AG04449 (cell line): ENCODE results near the gene KCNJ12.

Experiments
- CTCF ChIA-PET: fragments of 350-600 bp; formaldehyde crosslinking; extraction: SDS; loops from one replicate; lab custom pipeline; 2021; ENCODE audit warnings: antibody characterized with exemption; lab: Yijun Ruan, JAX
- POLR2A ChIA-PET: fragments of 400-600, 350-600 bp; formaldehyde crosslinking; extraction: SDS; loops from one replicate; lab custom pipeline; 2020; ENCODE audit warnings: antibody characterized with exemption, inconsistent platforms; lab: Yijun Ruan, JAX
- DNase-seq: peaks from one replicate; pipeline ENCODE4 v3.0.0-alpha.2; 2010; ENCODE audit warnings: low read depth, low spot score
- H3K4me3 ChIP-seq: 2 replicates; pipeline ENCODE4 v1.5.1; 2011; ENCODE audit warnings: low read depth, mild to moderate bottlenecking, control low read depth, low read length
- TF ChIP-seq, protein P1 (sequence below): IDR thresholded peaks from one replicate; pipeline ENCODE4 v1.5.1; 2011; ENCODE audit warnings: mild to moderate bottlenecking, moderate library complexity, low read length, control low read depth, inconsistent platforms; ENCODE audit not compliant: insufficient read depth; ENCODE audit errors: missing control alignments

Gene KCNJ12

DNA sequence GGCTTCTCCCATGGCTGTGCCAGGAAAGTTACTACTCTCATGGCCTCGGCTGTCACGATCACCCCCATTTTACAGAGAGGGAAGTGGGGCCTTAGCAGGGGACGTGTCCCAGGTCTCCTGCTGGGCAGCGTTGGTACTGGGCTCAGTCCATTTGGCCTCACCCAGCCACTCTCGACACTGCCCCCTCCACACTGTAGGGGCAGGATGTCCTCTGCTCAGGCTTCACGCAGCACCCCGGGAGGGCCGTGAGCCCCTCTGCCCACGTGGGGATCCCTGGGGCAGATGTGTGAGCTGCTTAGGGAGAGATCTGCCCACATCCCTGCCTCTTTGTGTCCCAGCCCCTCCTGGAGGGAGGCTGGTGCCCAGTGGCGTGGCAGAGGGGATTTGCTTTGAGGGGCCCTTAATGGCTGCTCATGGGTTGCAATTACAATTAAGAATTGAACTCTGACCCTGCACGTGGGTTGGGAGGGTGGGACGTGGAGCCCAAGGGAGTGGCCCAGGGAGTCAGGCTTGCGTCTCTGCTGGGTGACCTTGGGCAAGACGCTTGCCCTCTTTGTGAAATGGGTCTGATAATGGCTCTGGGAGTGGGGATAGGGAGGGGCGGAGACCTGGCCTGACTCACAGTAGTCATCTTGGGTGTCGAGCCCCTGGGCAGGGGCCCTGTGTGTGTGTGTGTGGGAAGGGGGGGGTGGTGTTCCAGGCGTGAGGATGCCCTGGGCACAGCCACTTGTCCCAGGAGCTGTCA, 2.3 kb upstream of the KCNJ12 start:
- ChIA-PET CTCF (no interaction called here), POLR2A (no interaction called here)
- H3K4me3 ChIP-seq = no peak overlapping the region
- DNase-seq = no peak
- TF ChIP-seq, protein P1, sequence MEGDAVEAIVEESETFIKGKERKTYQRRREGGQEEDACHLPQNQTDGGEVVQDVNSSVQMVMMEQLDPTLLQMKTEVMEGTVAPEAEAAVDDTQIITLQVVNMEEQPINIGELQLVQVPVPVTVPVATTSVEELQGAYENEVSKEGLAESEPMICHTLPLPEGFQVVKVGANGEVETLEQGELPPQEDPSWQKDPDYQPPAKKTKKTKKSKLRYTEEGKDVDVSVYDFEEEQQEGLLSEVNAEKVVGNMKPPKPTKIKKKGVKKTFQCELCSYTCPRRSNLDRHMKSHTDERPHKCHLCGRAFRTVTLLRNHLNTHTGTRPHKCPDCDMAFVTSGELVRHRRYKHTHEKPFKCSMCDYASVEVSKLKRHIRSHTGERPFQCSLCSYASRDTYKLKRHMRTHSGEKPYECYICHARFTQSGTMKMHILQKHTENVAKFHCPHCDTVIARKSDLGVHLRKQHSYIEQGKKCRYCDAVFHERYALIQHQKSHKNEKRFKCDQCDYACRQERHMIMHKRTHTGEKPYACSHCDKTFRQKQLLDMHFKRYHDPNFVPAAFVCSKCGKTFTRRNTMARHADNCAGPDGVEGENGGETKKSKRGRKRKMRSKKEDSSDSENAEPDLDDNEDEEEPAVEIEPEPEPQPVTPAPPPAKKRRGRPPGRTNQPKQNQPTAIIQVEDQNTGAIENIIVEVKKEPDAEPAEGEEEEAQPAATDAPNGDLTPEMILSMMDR = no peak

DNA sequence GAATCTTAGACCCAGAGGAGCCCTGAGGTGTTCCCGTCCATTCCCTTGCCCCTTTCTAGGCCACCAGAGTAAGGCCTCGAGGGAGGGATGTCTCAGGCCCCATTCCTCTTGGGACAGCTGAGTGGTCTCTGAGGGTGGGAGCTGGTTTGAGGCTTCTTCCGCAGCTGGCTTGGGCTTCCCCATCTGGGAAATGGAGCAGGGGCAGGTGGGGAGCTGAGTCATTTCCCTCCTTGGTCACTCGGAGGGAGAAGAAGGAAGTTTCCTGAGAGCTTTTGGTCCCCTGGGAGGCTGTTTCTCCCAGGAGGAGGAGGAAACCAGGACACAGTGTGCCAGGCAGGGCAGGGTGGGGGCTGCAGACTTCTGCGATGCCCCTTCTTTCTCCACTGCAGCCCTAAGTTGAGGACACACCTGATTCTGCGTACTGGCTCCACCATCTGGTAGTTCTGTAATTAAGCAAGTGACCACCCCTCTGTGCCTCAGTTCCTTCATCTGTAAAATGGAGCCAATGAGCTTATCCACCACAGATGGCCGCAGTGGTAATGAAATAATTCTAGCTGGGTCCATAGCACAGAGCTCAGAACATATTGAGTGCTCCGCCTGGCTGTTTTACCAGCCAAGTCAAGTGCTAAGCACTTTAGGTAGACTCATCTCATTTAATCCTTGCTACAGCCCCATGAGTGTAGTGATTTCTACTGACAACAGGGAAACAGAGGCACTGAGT, 1.6 kb upstream of the KCNJ12 start:
- no peak for DNase-seq
- POLR2A ChIA-PET = no interaction called here
- CTCF ChIA-PET = interaction anchor here (1.1 kb wide), 1 partner anchor 95 kb away, joined by 3 read pairs; no protein-coding TSS in a partner anchor
- no peak overlapping the region for H3K4me3 ChIP-seq
- TF ChIP-seq, protein P1 = no peak

- H3K4me3 ChIP-seq = no peak overlapping the region
- POLR2A ChIA-PET = no interaction called here
- no peak for DNase-seq
- TF ChIP-seq, protein P1 = no peak
- CTCF ChIA-PET = interaction anchor here (1.1 kb wide), 1 partner anchor 95 kb away, joined by 3 read pairs; no protein-coding TSS in a partner anchor
These were observed 996 bp upstream of the KCNJ12 start for GRCh38 chr17:21375162-21375560.

DNA sequence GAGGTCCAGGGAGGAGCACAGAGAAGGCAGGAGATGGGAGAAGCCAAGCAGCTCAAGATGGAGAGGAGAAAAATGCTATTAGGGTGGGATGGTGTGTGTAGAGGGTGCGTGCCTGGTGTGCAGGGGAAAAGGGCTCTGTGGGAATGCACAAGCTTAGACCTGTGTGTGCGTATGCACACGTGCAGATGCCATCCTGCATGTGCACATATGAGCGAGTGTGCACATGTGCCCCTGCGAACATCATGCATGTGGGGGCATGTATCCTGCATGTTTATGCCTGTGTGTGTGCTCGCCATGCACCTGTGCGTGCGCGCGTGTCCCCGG, 438 bp upstream of the KCNJ12 start:
- TF ChIP-seq, protein P1 = no peak
- no peak for DNase-seq
- CTCF ChIA-PET = interaction anchor here (1.1 kb wide), 1 partner anchor 96 kb away, joined by 3 read pairs; no protein-coding TSS in a partner anchor
- H3K4me3 ChIP-seq = no peak overlapping the region; the same call in 1 of the 2 replicates
- POLR2A ChIA-PET = no interaction called here

DNA sequence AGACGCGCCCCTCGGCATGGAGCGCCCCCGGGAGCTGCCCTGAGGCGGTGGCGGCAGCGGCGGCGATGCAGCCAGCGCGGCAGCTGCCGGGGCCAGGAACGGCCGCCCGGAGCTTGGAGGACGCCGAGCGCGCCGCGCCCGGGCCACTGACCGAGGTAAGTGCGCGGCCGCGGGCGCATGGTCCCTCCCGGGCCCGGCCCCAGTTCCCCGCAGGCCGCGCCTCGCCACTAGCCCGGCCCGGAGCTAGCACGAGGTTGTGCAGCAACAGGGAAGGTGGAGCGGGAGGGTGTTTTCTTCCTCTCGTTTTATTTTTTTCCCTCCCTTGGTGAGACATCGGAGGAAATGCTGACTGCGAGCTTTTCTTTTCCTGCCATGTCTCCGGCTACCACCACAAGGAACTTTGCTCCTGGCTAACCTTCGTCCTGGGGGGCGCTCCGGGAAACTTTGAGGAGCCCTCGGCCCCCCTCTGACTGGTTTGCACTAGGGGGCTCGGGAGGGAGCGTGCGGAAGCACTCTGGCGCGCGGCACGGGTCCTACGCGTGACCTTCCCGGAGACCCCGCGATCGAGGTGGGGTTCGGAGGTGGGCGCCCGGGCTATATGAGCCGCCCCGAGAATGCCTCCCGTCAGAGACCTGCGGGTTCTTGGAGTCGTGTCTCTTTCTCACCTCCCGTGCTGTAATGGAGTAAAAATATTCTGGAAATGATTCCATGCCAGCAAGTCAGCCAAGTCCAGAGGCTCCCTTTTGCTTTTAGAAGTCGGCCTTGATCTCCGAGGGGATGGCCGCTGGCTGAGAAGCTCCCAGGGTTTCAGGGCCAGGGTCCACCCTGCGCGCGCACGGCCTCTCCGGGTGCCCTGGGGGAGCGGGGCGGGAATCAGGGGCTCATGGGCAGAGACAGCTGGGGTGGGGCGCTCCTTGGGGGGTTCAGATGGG, 868 bp downstream of the KCNJ12 start:
- TF ChIP-seq, protein P1 = no peak
- H3K4me3 ChIP-seq = peak overlapping the region; percentile 33
- POLR2A ChIA-PET = no interaction called here
- CTCF ChIA-PET = no interaction called here
- DNase-seq = no peak
